HEK293 (cell line): ENCODE data around the gene PTGES2.

Source experiments
- CTCF ChIA-PET: fragments of 350-600 bp; formaldehyde crosslinking; extraction: SDS; loops from one replicate; lab custom pipeline; 2021; ENCODE audit warnings: antibody characterized with exemption; lab: Yijun Ruan, JAX
- POLR2A ChIA-PET: fragments of 300-600 bp; formaldehyde crosslinking; extraction: SDS; loops from one replicate; lab custom pipeline; 2020; ENCODE audit warnings: antibody characterized with exemption, inconsistent platforms; lab: Yijun Ruan, JAX
- H3K27ac ChIP-seq: fragments of 200-500 bp; sonication (Bioruptor generic); 2 replicates; pipeline ENCODE4 v1.5.1; 2014; ENCODE audit warnings: low read depth, low read length, control low read depth, inconsistent platforms; ENCODE audit errors: extremely low read depth
- H3K36me3 ChIP-seq, 2 experiments: fragments of 200-500 bp in 1 of 2; sonication (Bioruptor generic) in 1 of 2; 1 replicate in 1 of 2; 2 replicates in 1 of 2; pipeline ENCODE4 v1.5.1; 2014 to 2017; ENCODE audit warnings: inconsistent platforms in 2 of 2, low read length in 2 of 2; ENCODE audit not compliant: control insufficient read depth in 2 of 2, insufficient read depth in 1 of 2
- H3K4me1 ChIP-seq: fragments of 200-500 bp; sonication (Bioruptor generic); 2 replicates; pipeline ENCODE4 v1.5.1; 2014; ENCODE audit warnings: mild to moderate bottlenecking, low read length, inconsistent platforms; ENCODE audit not compliant: control insufficient read depth, insufficient read depth
- H3K4me3 ChIP-seq: 2 replicates; pipeline ENCODE4 v1.5.1; 2011; ENCODE audit warnings: low read depth, mild to moderate bottlenecking, control low read depth, low read length, moderate library complexity
- H3K9me3 ChIP-seq: fragments of 200-500 bp; sonication (Bioruptor generic); 2 replicates; pipeline ENCODE4 v1.5.1; 2014; ENCODE audit warnings: low read depth, low read length, inconsistent platforms; ENCODE audit not compliant: control insufficient read depth, insufficient read depth
- BCL11B ChIP-seq: fragments of 450-650 bp; formaldehyde crosslinking; IDR thresholded peaks from 2 replicates; pipeline ENCODE4 v1.5.1; 2016; ENCODE audit warnings: low read depth, missing biosample characterization, missing genetic modification characterization
- EGR2 ChIP-seq: fragments of 450-650 bp; formaldehyde crosslinking; IDR thresholded peaks from 2 replicates; pipeline ENCODE4 v1.5.1; 2016; ENCODE audit warnings: low read depth, missing biosample characterization, missing genetic modification characterization
- GLIS2 ChIP-seq: fragments of 450-650 bp; formaldehyde crosslinking; IDR thresholded peaks from 2 replicates; pipeline ENCODE4 v1.5.1; 2016; ENCODE audit warnings: missing biosample characterization, missing genetic modification characterization
- KLF10 ChIP-seq: fragments of 450-650 bp; IDR thresholded peaks from 2 replicates; pipeline ENCODE4 v1.5.1; 2018; ENCODE audit warnings: missing biosample characterization, mild to moderate bottlenecking, missing genetic modification characterization
- SETDB1 ChIP-seq: IDR thresholded peaks from one replicate; pipeline ENCODE4 v1.6.1; 2017; ENCODE audit warnings: mild to moderate bottlenecking, low read length, moderate library complexity, mixed read lengths; ENCODE audit not compliant: insufficient read length
- YY2 ChIP-seq: fragments of 450-650 bp; formaldehyde crosslinking; IDR thresholded peaks from 2 replicates; pipeline ENCODE4 v1.5.1; 2016; ENCODE audit warnings: missing biosample characterization, missing genetic modification characterization
- ZBTB8A ChIP-seq: fragments of 450-650 bp; formaldehyde crosslinking; IDR thresholded peaks from 2 replicates; pipeline ENCODE4 v1.5.1; 2016; ENCODE audit warnings: missing biosample characterization, missing genetic modification characterization
- ZFHX2 ChIP-seq: fragments of 450-650 bp; formaldehyde crosslinking; conservative IDR thresholded peaks from 2 replicates; pipeline ENCODE4 v1.5.1; 2016; ENCODE audit warnings: missing biosample characterization, missing genetic modification characterization
- ZIC2 ChIP-seq: fragments of 450-650 bp; formaldehyde crosslinking; IDR thresholded peaks from 2 replicates; pipeline ENCODE4 v1.5.1; 2016; ENCODE audit warnings: missing biosample characterization, missing genetic modification characterization
- ZNF10 ChIP-seq: fragments of 450-650 bp; formaldehyde crosslinking; IDR thresholded peaks from 2 replicates; pipeline ENCODE4 v1.5.1; 2017; ENCODE audit warnings: missing biosample characterization, missing genetic modification characterization
- ZNF140 ChIP-seq: fragments of 450-650 bp; formaldehyde crosslinking; IDR thresholded peaks from 2 replicates; pipeline ENCODE4 v1.5.1; 2016; ENCODE audit warnings: missing biosample characterization, missing genetic modification characterization
- ZNF175 ChIP-seq: fragments of 450-650 bp; formaldehyde crosslinking; IDR thresholded peaks from 2 replicates; pipeline ENCODE4 v1.5.1; 2016; ENCODE audit warnings: missing biosample characterization, missing genetic modification characterization
- ZNF211 ChIP-seq: fragments of 450-650 bp; formaldehyde crosslinking; IDR thresholded peaks from 2 replicates; pipeline ENCODE4 v1.5.1; 2016; ENCODE audit warnings: low read depth, missing biosample characterization, missing genetic modification characterization
- ZNF341 ChIP-seq: fragments of 450-650 bp; formaldehyde crosslinking; IDR thresholded peaks from 2 replicates; pipeline ENCODE4; 2016; ENCODE audit warnings: low read depth, missing biosample characterization, missing genetic modification characterization
- ZNF449 ChIP-seq: fragments of 450-650 bp; formaldehyde crosslinking; IDR thresholded peaks from 2 replicates; pipeline ENCODE4 v1.5.1; 2017; ENCODE audit warnings: missing biosample characterization, mild to moderate bottlenecking, missing genetic modification characterization, moderate library complexity
- ZNF48 ChIP-seq: fragments of 450-650 bp; formaldehyde crosslinking; IDR thresholded peaks from 2 replicates; pipeline ENCODE4 v1.5.1; 2016; ENCODE audit warnings: missing biosample characterization, missing genetic modification characterization
- ZNF513 ChIP-seq: fragments of 450-650 bp; IDR thresholded peaks from 2 replicates; pipeline ENCODE4 v1.5.1; 2018; ENCODE audit warnings: missing biosample characterization, missing genetic modification characterization
- ZNF548 ChIP-seq: fragments of 450-650 bp; formaldehyde crosslinking; IDR thresholded peaks from 2 replicates; pipeline ENCODE4 v1.5.1; 2016; ENCODE audit warnings: missing biosample characterization, missing genetic modification characterization
- ZNF561 ChIP-seq: fragments of 450-650 bp; IDR thresholded peaks from 2 replicates; pipeline ENCODE4 v1.5.1; 2018; ENCODE audit warnings: missing biosample characterization, missing genetic modification characterization, borderline replicate concordance
- ZNF596 ChIP-seq: fragments of 450-650 bp; IDR thresholded peaks from 2 replicates; pipeline ENCODE4 v1.5.0; 2018; ENCODE audit warnings: missing biosample characterization, mild to moderate bottlenecking, missing genetic modification characterization, moderate library complexity
- ZNF600 ChIP-seq: fragments of 450-650 bp; formaldehyde crosslinking; IDR thresholded peaks from 2 replicates; pipeline ENCODE4 v1.5.1; 2016; ENCODE audit warnings: missing biosample characterization, missing genetic modification characterization
- ZNF639 ChIP-seq: fragments of 450-650 bp; formaldehyde crosslinking; IDR thresholded peaks from 2 replicates; pipeline ENCODE4 v1.5.1; 2016; ENCODE audit warnings: missing biosample characterization, missing genetic modification characterization
- ZNF677 ChIP-seq: fragments of 450-650 bp; IDR thresholded peaks from 2 replicates; pipeline ENCODE4 v1.5.0; 2018; ENCODE audit warnings: missing biosample characterization, mild to moderate bottlenecking, missing genetic modification characterization, moderate library complexity

The PTGES2 gene

GRCh38 chr9:128153947-128154695 is 26.6 kb upstream of the PTGES2 start:
- Histone ChIP-seq H3K4me3 (no peak overlapping the region), H3K27ac (no peak overlapping the region), H3K36me3 (no peaks in the 10 kb centered on the region), H3K9me3 (no peaks in the 10 kb centered on the region), H3K4me1 (no peaks in the 10 kb centered on the region)
- POLR2A ChIA-PET, result no interaction called here
- CTCF ChIA-PET, result interaction anchor here (1.3 kb wide), 1 partner anchor 36 kb away, joined by 5 read pairs; no protein-coding TSS in a partner anchor
- TF ChIP-seq ZNF677 (no peak), ZNF175 (tag by site-specific recombination) (no peak), ZFHX2 (tag by site-specific recombination) (no peak), BCL11B (no peak), YY2 (tag by site-specific recombination) (no peak), ZNF561 (tag by site-specific recombination) (no peak), ZNF513 (tag by site-specific recombination) (no peak), SETDB1 (no peak), ZBTB8A (tag by site-specific recombination) (no peak), ZNF548 (tag by site-specific recombination) (no peak), ZNF211 (tag by site-specific recombination) (no peak), ZNF449 (tag by site-specific recombination) (no peak), ZNF48 (tag by site-specific recombination) (no peak), ZNF596 (tag by site-specific recombination) (no peak), ZNF600 (no peak)

GRCh38 chr9:128153060-128153946 is 25.8 kb upstream of the PTGES2 start:
- no peak overlapping the region for H3K27ac ChIP-seq
- H3K36me3 ChIP-seq, result no peaks in the 10 kb centered on the region
- H3K4me3 ChIP-seq, result no peak overlapping the region
- no peaks in the 10 kb centered on the region for H3K4me1 ChIP-seq
- H3K9me3 ChIP-seq, result no peaks in the 10 kb centered on the region
- CTCF ChIA-PET, result interaction anchor here (0.6 to 1.0 kb wide), 4 partner anchors 29 to 660 kb away, joined by 3 to 4 read pairs (median 4); partner anchors contain the start of gene SLC25A25
- POLR2A ChIA-PET, result no interaction called here
- TF ChIP-seq GLIS2 (peak; percentile 22; the same call in 1 of the 2 replicates), ZNF140 (tag by site-specific recombination) (no peak), EGR2 (no peak), ZNF10 (tag by site-specific recombination) (peak; percentile 85), ZNF639 (no peak), ZNF341 (peak; percentile 31), KLF10 (tag by site-specific recombination) (no peak), ZIC2 (peak; percentile 69)
